Dermis microvascular lymphatic vessel endothelial cell (primary cell): Measurements from ENCODE around the gene ZNF518A. TPM values are rescaled to one million over a fixed set of nuclear protein-coding genes. Genes with fewer than 3 reads are reported as not detected.
A peak's percentile ranks its signal among the peaks of the same experiment; 100 is the strongest.

Source experiments
- DNase-seq, 2 donors: peaks; one replicate each; pipeline versions ENCODE4 v3.0.0 to v3.0.0-alpha.2; 2010; ENCODE audit warnings: low read depth in 2 of 2
- total RNA-seq: library from RNA; depleted of rRNA; stranded (reverse); fragments of >200 nt; gene quantifications from 2 replicates; pipeline ENCODE4 v1.2.1, GENCODE V29; 2014

ZNF518A gene, protein sequence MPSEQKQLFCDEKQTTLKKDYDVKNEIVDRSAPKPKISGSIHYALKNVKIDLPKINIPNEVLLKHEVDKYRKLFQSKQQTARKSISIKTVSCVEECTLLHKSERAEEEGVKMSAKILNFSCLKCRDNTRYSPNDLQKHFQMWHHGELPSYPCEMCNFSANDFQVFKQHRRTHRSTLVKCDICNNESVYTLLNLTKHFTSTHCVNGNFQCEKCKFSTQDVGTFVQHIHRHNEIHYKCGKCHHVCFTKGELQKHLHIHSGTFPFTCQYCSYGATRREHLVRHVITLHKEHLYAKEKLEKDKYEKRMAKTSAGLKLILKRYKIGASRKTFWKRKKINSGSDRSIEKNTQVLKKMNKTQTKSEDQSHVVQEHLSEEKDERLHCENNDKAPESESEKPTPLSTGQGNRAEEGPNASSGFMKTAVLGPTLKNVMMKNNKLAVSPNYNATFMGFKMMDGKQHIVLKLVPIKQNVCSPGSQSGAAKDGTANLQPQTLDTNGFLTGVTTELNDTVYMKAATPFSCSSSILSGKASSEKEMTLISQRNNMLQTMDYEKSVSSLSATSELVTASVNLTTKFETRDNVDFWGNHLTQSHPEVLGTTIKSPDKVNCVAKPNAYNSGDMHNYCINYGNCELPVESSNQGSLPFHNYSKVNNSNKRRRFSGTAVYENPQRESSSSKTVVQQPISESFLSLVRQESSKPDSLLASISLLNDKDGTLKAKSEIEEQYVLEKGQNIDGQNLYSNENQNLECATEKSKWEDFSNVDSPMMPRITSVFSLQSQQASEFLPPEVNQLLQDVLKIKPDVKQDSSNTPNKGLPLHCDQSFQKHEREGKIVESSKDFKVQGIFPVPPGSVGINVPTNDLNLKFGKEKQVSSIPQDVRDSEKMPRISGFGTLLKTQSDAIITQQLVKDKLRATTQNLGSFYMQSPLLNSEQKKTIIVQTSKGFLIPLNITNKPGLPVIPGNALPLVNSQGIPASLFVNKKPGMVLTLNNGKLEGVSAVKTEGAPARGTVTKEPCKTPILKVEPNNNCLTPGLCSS (N-terminal part only)
- 8.2 and 11.5 TPM in 2 replicates for total RNA-seq

GRCh38 chr10:96129387-96130325, at the start of gene ZNF518A:
ZNF518A (plus strand) TSS chr10:96130297; CDS start chr10:96156323, 26,026 bp downstream.
- peak; percentile 97 to 98 for DNase-seq

GRCh38 chr10:96082153-96082552, 47.9 kb upstream of the ZNF518A start:
- DNase-seq: no peak

GRCh38 chr10:96082748-96083147, 47.3 kb upstream of the ZNF518A start:
- DNase-seq: no peak

GRCh38 chr10:96089116-96089515, 41.0 kb upstream of the ZNF518A start:
- DNase-seq: no peak

DNA sequence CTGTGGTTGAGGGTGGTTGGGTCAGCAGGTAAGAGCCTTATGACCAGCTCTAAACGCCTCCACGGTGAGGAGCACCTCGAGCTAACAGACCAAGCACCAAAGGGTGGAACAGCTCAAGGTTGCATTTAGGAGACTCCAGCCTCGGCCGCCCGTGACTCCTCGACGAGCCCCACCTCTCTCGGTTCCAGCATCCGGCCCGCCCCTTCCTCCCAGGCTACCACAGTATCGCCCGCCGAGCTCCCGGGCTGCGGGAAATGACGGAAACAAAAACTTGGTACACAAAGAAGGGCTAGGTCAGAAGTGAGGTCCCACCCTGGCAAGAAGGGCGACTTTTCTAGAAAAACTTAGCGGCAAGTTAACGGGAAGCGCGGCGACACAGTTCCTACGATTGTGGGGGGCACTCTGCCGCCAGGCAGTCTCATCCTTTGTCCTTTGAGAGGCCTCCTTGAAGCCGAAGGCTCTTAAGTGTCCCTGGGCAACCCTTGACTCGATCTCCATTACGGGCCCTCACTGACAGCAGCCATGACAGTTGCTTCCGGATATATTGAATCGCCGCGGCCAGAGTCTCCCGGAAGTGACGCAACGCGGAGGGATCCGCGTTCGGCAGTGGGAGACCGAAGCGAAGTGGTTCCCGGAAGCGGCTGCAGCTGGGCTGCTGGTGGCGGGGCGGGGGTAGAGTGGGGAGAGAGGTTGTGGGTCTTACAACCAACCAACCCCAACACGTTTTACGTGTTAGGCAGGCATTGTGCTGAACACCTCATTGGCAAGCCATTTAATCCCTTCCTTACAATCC, 40.2 kb upstream of the ZNF518A start:
- peak; percentile 93 to 94 for DNase-seq

GRCh38 chr10:96090463-96090800, 39.7 kb upstream of the ZNF518A start:
- no peak for DNase-seq

DNA sequence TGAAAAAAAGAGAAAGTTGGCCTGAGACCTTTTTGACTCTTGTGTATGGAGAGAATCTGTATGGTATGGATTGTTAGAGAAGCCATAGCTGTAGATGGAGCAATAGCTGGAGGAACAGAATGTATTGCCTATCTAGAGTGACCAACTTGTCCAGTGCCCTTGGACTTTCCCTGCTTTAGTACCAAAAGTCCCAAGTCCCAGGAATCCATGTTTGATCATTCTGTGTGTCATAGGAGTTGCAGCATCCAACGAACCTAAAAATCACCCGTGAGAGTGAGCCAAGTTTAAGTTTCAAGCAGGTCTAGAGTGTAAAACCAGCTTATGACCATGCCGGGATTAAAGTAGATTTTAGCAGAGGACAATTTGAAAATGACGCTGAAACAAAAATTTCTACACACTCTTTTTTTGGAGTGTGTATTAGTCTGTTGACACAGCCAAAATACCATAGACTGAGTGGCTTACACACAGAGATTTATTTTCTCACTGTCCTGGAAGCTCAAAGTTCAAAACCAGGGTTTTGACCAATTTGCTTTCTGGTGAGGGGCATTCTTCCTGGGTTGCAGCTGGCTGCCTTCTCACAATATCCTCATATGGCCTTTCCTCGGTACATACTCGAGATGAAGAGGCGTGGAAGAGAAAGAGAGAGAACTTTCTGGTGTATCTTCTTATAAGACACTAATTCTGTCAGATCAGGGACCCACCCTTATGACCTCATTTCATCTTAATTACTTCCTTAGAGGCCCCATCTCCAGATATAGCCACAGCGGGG, 36.9 kb upstream of the ZNF518A start:
- DNase-seq: no peak

DNA sequence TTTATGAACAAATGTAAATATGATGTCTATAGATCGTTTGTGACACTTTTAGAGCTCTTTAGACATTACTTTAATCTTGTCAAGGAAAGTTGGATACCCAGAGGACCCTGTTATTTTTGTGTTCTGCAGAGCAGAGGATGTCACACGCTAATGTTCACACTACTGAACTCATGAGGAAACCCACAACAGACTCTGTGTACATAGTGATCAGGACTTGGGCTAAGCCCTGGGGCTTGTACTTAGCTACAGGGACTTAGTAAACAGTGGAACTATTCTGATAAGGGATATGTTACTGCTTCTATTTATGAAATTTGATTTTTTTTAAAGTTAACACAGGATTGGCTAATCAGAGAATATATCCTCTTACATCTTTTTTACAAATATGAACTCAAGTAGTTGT, 36.1 kb upstream of the ZNF518A start:
- no peak for DNase-seq

DNA sequence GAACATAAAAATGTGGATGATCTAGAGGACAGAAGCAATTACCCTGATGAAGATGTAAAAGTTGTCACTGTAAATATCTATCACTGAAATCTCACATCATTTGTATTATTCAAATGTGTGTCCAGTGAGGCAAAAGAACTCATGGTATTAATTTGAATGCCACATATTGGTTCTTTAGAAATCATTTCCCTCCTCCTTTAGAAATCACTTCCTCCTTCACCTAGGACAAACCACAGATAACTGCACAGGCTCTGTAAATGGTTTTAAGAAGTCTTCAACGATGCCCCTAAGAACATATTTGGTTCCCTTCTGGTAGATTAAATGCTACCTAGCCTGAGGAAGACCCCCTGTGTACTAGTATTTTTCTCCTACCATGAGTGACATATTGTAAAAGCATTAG, 33.1 kb upstream of the ZNF518A start:
- DNase-seq: no peak

GRCh38 chr10:96097865-96098264, 32.2 kb upstream of the ZNF518A start:
- no peak for DNase-seq

GRCh38 chr10:96107623-96108038, 22.5 kb upstream of the ZNF518A start:
- DNase-seq: no peak

DNA sequence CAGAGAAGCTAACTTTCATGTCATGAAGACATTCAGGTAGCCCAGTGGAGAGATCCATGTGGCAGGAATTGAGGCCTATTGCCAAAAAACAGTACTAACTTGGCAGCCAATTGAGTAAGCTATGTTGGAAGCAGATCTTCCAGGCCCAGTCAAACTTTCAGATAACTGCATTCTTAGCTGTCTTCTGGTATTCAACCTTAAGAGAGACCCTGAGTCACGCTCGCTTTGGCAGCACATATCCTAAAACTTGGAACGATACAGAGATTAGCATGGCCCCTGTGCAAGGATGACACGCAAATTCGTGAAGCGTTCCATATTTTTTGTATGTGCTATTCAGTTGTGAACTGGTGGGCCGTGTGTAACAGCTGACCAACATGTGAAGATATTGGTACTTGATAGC, 17.6 kb upstream of the ZNF518A start:
- no peak for DNase-seq

DNA sequence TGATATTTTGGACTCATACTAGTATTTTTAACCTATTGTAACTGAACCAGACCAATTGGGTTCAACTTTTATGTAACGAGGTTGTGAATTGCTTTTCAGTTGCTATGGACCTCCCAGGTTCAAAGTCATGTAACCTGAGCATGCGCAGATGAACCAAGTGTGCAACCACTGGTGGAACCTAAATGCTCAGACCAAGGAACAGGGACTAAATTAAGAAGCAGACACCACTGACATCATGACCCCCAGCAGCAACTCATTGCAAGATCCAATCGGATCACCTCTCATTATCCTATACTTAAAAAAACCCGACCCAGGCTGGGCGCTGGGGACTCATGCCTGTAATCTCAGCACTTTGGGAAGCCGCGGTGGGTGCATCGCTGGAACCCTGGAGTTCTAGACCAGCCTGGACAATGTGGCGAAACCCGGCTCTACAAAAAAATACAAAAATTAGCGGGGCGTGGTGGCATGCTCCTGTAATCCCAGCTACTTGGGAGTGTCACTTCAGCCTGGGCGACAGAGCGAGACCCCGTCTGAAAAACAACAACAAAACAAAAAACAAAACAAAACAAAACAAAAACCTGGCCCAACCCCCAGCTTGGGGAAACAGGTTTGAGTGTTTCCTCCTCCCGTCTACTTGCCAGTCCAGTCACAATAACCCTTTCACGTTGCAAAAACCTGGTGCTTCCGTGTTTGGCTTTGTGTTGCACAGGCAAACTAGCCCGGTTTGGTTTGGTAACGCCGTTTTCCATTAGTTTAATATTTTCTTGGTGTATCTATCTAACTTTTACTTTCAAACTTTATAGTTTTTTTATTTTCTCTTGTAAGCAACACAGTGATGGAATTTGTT, 11.3 kb upstream of the ZNF518A start:
- DNase-seq: no peak

GRCh38 chr10:96122824-96123223, 7.3 kb upstream of the ZNF518A start:
- DNase-seq: no peak

DNA sequence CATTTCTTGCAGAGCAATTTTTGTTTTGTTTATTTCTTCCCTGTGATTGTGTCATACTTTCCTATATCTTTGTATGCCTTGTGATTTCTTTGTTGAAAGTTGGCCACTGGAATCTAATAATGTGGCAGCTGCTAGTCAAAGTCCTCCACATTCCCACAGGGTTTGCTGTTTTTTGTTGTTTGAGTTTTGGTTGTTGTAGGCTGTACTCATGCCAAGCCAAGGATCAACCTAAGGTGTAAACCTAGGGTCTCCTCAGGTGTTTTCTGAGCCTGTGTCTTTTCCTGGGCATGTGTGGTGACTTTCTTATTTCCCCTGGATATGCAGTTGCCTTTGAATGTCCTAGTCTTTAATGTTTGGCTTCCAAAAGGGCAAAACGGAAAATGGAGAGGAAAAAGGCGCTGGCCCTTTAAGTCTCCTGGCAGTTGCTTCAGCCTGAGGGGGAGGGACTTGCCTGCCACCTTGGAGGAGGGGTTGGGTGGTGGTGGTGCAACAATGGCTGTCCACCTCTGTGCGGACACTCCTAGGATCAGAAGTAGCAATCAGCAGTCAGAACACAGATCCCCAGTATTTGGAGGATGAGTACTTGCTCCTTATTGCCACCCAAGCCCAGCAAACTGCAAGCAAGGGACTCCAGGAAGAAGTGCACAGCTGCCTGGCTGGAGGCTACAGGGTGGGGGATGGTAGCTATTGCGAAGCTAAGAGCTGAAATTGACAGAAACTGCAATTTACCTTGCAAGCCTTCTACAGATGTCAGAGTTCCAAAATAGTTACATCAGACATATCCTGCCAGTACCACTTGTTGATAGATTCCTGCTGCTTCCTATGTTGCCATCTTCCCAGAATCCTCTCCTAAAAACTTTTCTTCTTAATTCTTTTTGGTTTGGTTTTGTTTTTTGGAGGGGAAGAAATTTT, 5.6 kb upstream of the ZNF518A start:
- DNase-seq: peak in 1 of 2 donors; percentile 59

- peak in 1 of 2 donors; percentile 54 for DNase-seq
Measured at GRCh38 chr10:96125142-96125515, 5.0 kb upstream of the ZNF518A start.

GRCh38 chr10:96130326-96130995, 364 bp downstream of the ZNF518A start:
- DNase-seq: peak in 1 of 2 donors; percentile 83
